HepG2 (cell line): Measurements from ENCODE around the gene CCDC106.
A peak's percentile ranks its signal among the peaks of the same experiment; 100 is the strongest.

ENCODE experiments used
- ASH2L ChIP-seq: fragments of 300-600, 200-600 bp; sonication (generic); IDR thresholded peaks from 2 replicates; pipeline ENCODE4 v1.7.0; 2017; ENCODE audit warnings: low read depth, mild to moderate bottlenecking, moderate library complexity, mixed read lengths, low read length; ENCODE audit not compliant: insufficient read length
- CREM ChIP-seq, 2 experiments: sonication (generic) in 1 of 2; formaldehyde crosslinking in 1 of 2; IDR thresholded peaks; 2 replicates each; pipeline versions ENCODE4 v1.4.0 to v1.6.1; 2016 to 2020; ENCODE audit warnings: antibody characterized with exemption in 1 of 2, mild to moderate bottlenecking in 1 of 2, missing genetic modification reagents in 1 of 2
- POLR2A ChIP-seq, 2 experiments: IDR thresholded peaks; 2 replicates each; pipeline ENCODE4 v1.6.1; 2011; ENCODE audit warnings: low read depth in 2 of 2, low read length in 2 of 2, mild to moderate bottlenecking in 1 of 2, moderate library complexity in 1 of 2; ENCODE audit not compliant: insufficient read depth in 1 of 2
- SP1 ChIP-seq, 2 experiments: fragments of 450-650 bp in 1 of 2; sonication (generic) in 1 of 2; formaldehyde crosslinking in 1 of 2; IDR thresholded peaks; 2 replicates each; pipeline versions ENCODE4 v1.4.0 to v1.6.1; 2016 to 2020; ENCODE audit warnings: missing genetic modification reagents in 1 of 2
- U2AF1 ChIP-seq: fragments of 200-400 bp; formaldehyde crosslinking; optimal IDR thresholded peaks from 2 replicates; pipeline ENCODE3; 2017; ENCODE audit warnings: mild to moderate bottlenecking, low read depth, low read length
- YY1 ChIP-seq: IDR thresholded peaks from 2 replicates; pipeline ENCODE4 v1.6.1; 2011; ENCODE audit warnings: low read length, low read depth, moderate library complexity, mild to moderate bottlenecking; ENCODE audit not compliant: insufficient read depth, insufficient replicate concordance
- ZUFSP ChIP-seq: sonication (generic); formaldehyde crosslinking; IDR thresholded peaks from 2 replicates; pipeline ENCODE4 v1.9.0; 2021; ENCODE audit warnings: missing genetic modification reagents, mild to moderate bottlenecking, borderline replicate concordance
- TF ChIP-seq, protein P1 (sequence below): sonication (generic); formaldehyde crosslinking; IDR thresholded peaks from 2 replicates; pipeline ENCODE4 v1.4.0; 2020; ENCODE audit warnings: missing genetic modification reagents

DNA sequence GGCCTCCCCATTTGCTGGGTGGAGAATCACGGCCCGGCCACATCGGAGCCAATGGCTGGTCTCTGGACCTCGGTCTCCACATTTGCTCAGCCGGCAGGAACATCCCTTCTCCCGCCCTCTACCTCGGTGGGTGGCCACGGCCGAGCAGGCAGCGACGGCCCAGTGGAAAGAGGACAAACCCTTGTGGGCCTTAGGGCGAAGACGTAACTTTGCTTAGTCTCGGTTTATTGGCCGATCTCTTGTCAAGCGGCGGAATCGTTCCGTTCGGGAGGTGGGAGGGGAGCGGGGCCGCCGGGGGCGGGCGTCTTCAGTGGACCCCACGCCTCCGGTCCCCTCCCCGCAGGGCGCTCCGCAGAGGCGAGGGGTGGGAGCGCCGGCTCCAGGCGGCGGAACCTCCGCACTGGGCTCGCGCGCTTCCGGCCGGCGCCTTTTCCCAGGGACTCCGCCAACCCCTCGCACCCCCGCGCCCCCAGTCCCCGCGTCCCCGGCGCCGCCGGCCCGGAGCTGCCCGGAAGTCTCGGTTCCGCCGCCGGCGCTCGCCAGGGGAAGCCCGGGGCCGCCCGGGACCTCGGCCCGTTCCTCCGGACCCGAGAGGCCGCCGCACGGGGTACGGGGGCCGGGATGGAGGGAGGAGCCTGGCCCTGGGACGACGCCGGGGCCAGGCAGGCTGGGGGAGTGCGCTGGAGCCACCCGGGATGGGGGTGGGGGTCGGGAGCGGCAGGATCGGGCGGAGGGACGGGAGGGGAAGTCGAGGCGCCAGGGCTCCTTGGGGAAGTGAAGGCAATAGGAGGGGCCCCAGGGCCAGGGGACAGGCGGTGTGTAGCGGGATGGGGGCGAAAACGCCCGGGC lies 7.2 kb upstream of the CCDC106 start, which contains the start of gene ZNF580:
- TF ChIP-seq ASH2L: peak; percentile 36
- TF ChIP-seq YY1: peak; percentile 65
- TF ChIP-seq SP1 (IDR thresholded peaks at IDR 0.05): no peak
- TF ChIP-seq SP1 (CRISPR knock-in tag; IDR thresholded peaks at IDR 0.05): no peak
- TF ChIP-seq, protein P1, sequence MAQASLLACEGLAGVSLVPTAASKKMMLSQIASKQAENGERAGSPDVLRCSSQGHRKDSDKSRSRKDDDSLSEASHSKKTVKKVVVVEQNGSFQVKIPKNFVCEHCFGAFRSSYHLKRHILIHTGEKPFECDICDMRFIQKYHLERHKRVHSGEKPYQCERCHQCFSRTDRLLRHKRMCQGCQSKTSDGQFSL: 0 out of 2 replicates have a peak, but pooled peaks have one; percentile 55
- no peak for TF ChIP-seq ZUFSP (CRISPR knock-in tag)
- no peak for TF ChIP-seq U2AF1
- TF ChIP-seq POLR2A (IDR thresholded peaks at IDR 0.05; ENCODE audit: insufficient read depth in 1 of 2, low read depth in 2 of 2, low read length in 2 of 2): no peak
- TF ChIP-seq CREM (IDR thresholded peaks at IDR 0.05): no peak
- no peak for TF ChIP-seq CREM (CRISPR knock-in tag; IDR thresholded peaks at IDR 0.05)
